ENCODE results near the gene RNF126.
"Not testable (repeated sequence)": the region's sequence is repeated elsewhere in the genome, so short reads cannot be mapped to it uniquely, and the experiment has no call there.

DNA sequence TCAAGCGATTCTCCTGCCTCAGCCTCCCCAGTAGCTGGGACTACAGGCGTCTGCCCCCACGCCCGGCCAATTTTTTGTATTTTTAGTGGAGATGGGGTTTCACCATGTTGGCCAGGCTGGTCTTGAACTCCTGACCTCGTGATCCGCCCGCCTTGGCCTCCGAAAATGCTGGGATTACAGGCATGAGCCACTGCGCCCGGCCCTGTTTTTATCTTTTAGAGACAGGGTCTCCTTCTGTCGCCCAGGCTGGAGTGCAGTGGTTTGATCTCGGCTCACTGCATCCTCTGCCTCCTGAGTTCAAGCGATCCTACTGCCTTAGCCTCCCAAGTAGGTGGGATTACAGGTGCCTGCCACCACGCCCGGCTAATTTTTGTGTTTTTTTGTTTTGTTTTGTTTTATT, 35.5 kb upstream of the RNF126 start:
- TF ChIP-seq, protein P1, sequence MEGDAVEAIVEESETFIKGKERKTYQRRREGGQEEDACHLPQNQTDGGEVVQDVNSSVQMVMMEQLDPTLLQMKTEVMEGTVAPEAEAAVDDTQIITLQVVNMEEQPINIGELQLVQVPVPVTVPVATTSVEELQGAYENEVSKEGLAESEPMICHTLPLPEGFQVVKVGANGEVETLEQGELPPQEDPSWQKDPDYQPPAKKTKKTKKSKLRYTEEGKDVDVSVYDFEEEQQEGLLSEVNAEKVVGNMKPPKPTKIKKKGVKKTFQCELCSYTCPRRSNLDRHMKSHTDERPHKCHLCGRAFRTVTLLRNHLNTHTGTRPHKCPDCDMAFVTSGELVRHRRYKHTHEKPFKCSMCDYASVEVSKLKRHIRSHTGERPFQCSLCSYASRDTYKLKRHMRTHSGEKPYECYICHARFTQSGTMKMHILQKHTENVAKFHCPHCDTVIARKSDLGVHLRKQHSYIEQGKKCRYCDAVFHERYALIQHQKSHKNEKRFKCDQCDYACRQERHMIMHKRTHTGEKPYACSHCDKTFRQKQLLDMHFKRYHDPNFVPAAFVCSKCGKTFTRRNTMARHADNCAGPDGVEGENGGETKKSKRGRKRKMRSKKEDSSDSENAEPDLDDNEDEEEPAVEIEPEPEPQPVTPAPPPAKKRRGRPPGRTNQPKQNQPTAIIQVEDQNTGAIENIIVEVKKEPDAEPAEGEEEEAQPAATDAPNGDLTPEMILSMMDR (conservative IDR thresholded peaks at IDR 0.05): not testable (repeated sequence)
- not testable (repeated sequence) for TF ChIP-seq ZFX (IDR thresholded peaks at IDR 0.05)

All from C4-2B (cell line).